Calu3 (cell line): ENCODE results near the gene IL7R. TPM values are rescaled to one million over a fixed set of nuclear protein-coding genes. Genes with fewer than 3 reads are reported as not detected.

Source experiments
- BruUV-seq: library from RNA; stranded (reverse); fragments of 400-500 nt; replicated peaks from 2 replicates; lab custom pipeline; 2021; lab: Mats Ljungman, UMichigan
- CTCF ChIA-PET: fragments of 300-600 bp; sonication (Branson Sonifier 250); formaldehyde crosslinking; loops from one replicate; lab custom pipeline; 2022; ENCODE audit warnings: antibody characterized with exemption; lab: Charles Lee
- DNase-seq: peaks from one replicate; pipeline ENCODE4 v3.0.0; 2022
- H3K27ac Mint-ChIP-seq: one replicate; pipeline ENCODE4 v1.8.0; 2022; ENCODE audit warnings: mixed read lengths; ENCODE audit not compliant: unreplicated experiment
- H3K27me3 Mint-ChIP-seq: one replicate; pipeline ENCODE4 v1.8.0; 2022; ENCODE audit warnings: mixed read lengths; ENCODE audit not compliant: unreplicated experiment
- H3K36me3 Mint-ChIP-seq: one replicate; pipeline ENCODE4 v1.8.0; 2022; ENCODE audit warnings: mild to moderate bottlenecking, moderate library complexity, mixed read lengths; ENCODE audit not compliant: insufficient read depth, unreplicated experiment
- H3K4me1 Mint-ChIP-seq: one replicate; pipeline ENCODE4 v1.8.0; 2022; ENCODE audit warnings: mild to moderate bottlenecking, low read depth, mixed read lengths; ENCODE audit not compliant: unreplicated experiment
- H3K4me3 Mint-ChIP-seq: one replicate; pipeline ENCODE4 v1.8.0; 2022; ENCODE audit warnings: mild to moderate bottlenecking, low read depth, moderate library complexity, mixed read lengths; ENCODE audit not compliant: unreplicated experiment
- H3K9me3 Mint-ChIP-seq: one replicate; pipeline ENCODE4 v1.8.0; 2022; ENCODE audit warnings: low read depth, mixed read lengths; ENCODE audit not compliant: unreplicated experiment
- CTCF ChIP-seq: fragments of 200-600 bp; IDR thresholded peaks from one replicate; pipeline ENCODE4 v1.8.0; 2022; ENCODE audit warnings: antibody characterized with exemption; ENCODE audit not compliant: unreplicated experiment
- intact Hi-C: fragments of 100-400 bp; cut with micrococcal nuclease; formaldehyde crosslinking; loops from one replicate; pipeline ENCODE4 v1.10.0; 2022; ENCODE audit not compliant: unreplicated experiment
- total RNA-seq: library from RNA; stranded (reverse); gene quantifications from 2 replicates; pipeline ENCODE4 v1.2.3, GENCODE V29; 2022

The IL7R gene
- total RNA-seq, 1 experiment from 2014 or later = 0.19 TPM

GRCh38 chr5:35860686-35861085 lies 4.0 kb downstream of the IL7R start:
- TF ChIP-seq CTCF = no peak
- intact Hi-C loops = no loop called here
- H3K36me3 Mint-ChIP-seq = no peaks in the 10 kb centered on the region
- peaks cover 6% of the 10 kb centered on the region for H3K9me3 Mint-ChIP-seq
- H3K27me3 Mint-ChIP-seq = no peaks in the 10 kb centered on the region
- no peak for DNase-seq
- BruUV-seq = no TSS peak
- no peak overlapping the region for H3K27ac Mint-ChIP-seq
- CTCF ChIA-PET = no interaction called here
- H3K4me3 Mint-ChIP-seq = no peak overlapping the region
- no peaks in the 10 kb centered on the region for H3K4me1 Mint-ChIP-seq

GRCh38 chr5:35861718-35862117 lies 5.0 kb downstream of the IL7R start:
- H3K4me1 Mint-ChIP-seq = no peaks in the 10 kb centered on the region
- DNase-seq = no peak
- no TSS peak for BruUV-seq
- TF ChIP-seq CTCF = no peak
- H3K4me3 Mint-ChIP-seq = no peak overlapping the region
- no peaks in the 10 kb centered on the region for H3K36me3 Mint-ChIP-seq
- CTCF ChIA-PET = no interaction called here
- H3K9me3 Mint-ChIP-seq = peaks cover 6% of the 10 kb centered on the region
- no peaks in the 10 kb centered on the region for H3K27me3 Mint-ChIP-seq
- H3K27ac Mint-ChIP-seq = no peak overlapping the region
- intact Hi-C loops = no loop called here

GRCh38 chr5:35862126-35862525 lies 5.4 kb downstream of the IL7R start:
- H3K9me3 Mint-ChIP-seq = peaks cover 6% of the 10 kb centered on the region
- H3K36me3 Mint-ChIP-seq = no peaks in the 10 kb centered on the region
- no peaks in the 10 kb centered on the region for H3K4me1 Mint-ChIP-seq
- intact Hi-C loops = no loop called here
- TF ChIP-seq CTCF = no peak
- H3K4me3 Mint-ChIP-seq = no peak overlapping the region
- no peak for DNase-seq
- CTCF ChIA-PET = no interaction called here
- no peaks in the 10 kb centered on the region for H3K27me3 Mint-ChIP-seq
- no TSS peak for BruUV-seq
- no peak overlapping the region for H3K27ac Mint-ChIP-seq

GRCh38 chr5:35863159-35863558 lies 6.5 kb downstream of the IL7R start:
- H3K27me3 Mint-ChIP-seq = no peaks in the 10 kb centered on the region
- H3K4me3 Mint-ChIP-seq = no peak overlapping the region
- no peaks in the 10 kb centered on the region for H3K36me3 Mint-ChIP-seq
- H3K9me3 Mint-ChIP-seq = peaks cover 6% of the 10 kb centered on the region
- CTCF ChIA-PET = interaction anchor here (0.6 kb wide), 1 partner anchor 168 kb away, joined by 4 read pairs; no protein-coding TSS in a partner anchor
- no TSS peak for BruUV-seq
- no peak overlapping the region for H3K27ac Mint-ChIP-seq
- intact Hi-C loops = no loop called here
- DNase-seq = no peak
- TF ChIP-seq CTCF = no peak
- H3K4me1 Mint-ChIP-seq = no peaks in the 10 kb centered on the region

- Mint-ChIP-seq H3K27ac (no peak overlapping the region), H3K4me1 (no peaks in the 10 kb centered on the region), H3K27me3 (no peaks in the 10 kb centered on the region), H3K4me3 (no peak overlapping the region), H3K36me3 (no peaks in the 10 kb centered on the region), H3K9me3 (peaks cover 7% of the 10 kb centered on the region)
- no TSS peak for BruUV-seq
- no peak for DNase-seq
- TF ChIP-seq CTCF = no peak
- CTCF ChIA-PET = no interaction called here
- intact Hi-C loops = no loop called here
These were observed 11.3 kb downstream of the IL7R start for GRCh38 chr5:35867998-35868397.
